ENCODE measurements around the gene FOXA2.

- TF ChIP-seq EZH2 (IDR thresholded peaks at IDR 0.05; ENCODE audit: borderline replicate concordance, low read depth, low read length, severe bottlenecking) (peak; percentile 97), JUN (IDR thresholded peaks at IDR 0.05; ENCODE audit: borderline replicate concordance, insufficient read depth, insufficient read length, low read depth) (no peak), CTCF (IDR thresholded peaks at IDR 0.05; ENCODE audit: extremely low read depth in 1 of 2, insufficient read depth in 1 of 2, low read depth in 1 of 2, low read length in 2 of 2) (no peak), POLR2AphosphoS5 (IDR thresholded peaks at IDR 0.05; ENCODE audit: insufficient read depth, low read depth, low read length) (no peak), MAX (IDR thresholded peaks at IDR 0.05; ENCODE audit: insufficient read depth, insufficient read length) (no peak), POLR2A (IDR thresholded peaks at IDR 0.05; ENCODE audit: low read depth, low read length) (no peak)
These were observed 782 bp upstream of the FOXA2 start for GRCh38 chr20:22584922-22585785.
